CD4-positive, alpha-beta T cell treated with Interferon alpha-2 for 1 hour (primary cell): ENCODE results near the gene SENP6.
A peak's percentile ranks its signal among the peaks of the same experiment; 100 is the strongest.
"Not testable (repeated sequence)": the region's sequence is repeated elsewhere in the genome, so short reads cannot be mapped to it uniquely, and the experiment has no call there.

Experiments
- DNase-seq, 2 donors: peaks; one replicate each; pipeline ENCODE4 v3.0.0-alpha.2; 2020 to 2022

Gene SENP6

GRCh38 chr6:75601304-75602245 is at the start of gene SENP6:
Gene SENP6 (plus strand): TSS chr6:75601880. CDS start chr6:75602525, 645 bp downstream.
- DNase-seq, result peak; percentile 73 to 83

GRCh38 chr6:75556240-75556639 is 45.4 kb upstream of the SENP6 start:
- DNase-seq, result no peak

- no peak for DNase-seq
These were observed 44.6 kb upstream of the SENP6 start for GRCh38 chr6:75557068-75557467.

- peak in 1 of 2 donors; percentile 34 for DNase-seq
These were observed 38.6 kb upstream of the SENP6 start for GRCh38 chr6:75563032-75563431.

GRCh38 chr6:75566137-75566767 is 35.4 kb upstream of the SENP6 start:
- DNase-seq, result no peak

GRCh38 chr6:75568100-75568499 is 33.6 kb upstream of the SENP6 start:
- DNase-seq, result no peak

- no peak for DNase-seq
These were observed 32.7 kb upstream of the SENP6 start for GRCh38 chr6:75568965-75569364.

GRCh38 chr6:75570671-75571070 is 31.0 kb upstream of the SENP6 start:
- DNase-seq, result not testable (repeated sequence)

GRCh38 chr6:75572072-75572471 is 29.6 kb upstream of the SENP6 start:
- no peak for DNase-seq

- DNase-seq, result no peak
These were observed 21.7 kb upstream of the SENP6 start for GRCh38 chr6:75579951-75580350.

- DNase-seq, result no peak
These were observed 20.4 kb upstream of the SENP6 start for GRCh38 chr6:75581231-75581630.

- DNase-seq, result not testable (repeated sequence)
These were observed 17.1 kb upstream of the SENP6 start for GRCh38 chr6:75584552-75584951.

GRCh38 chr6:75588948-75589347 is 12.7 kb upstream of the SENP6 start:
- no peak for DNase-seq

GRCh38 chr6:75590370-75590769 is 11.3 kb upstream of the SENP6 start:
- no peak for DNase-seq

GRCh38 chr6:75596380-75596779 is 5.3 kb upstream of the SENP6 start:
- not testable (repeated sequence) for DNase-seq

GRCh38 chr6:75600768-75601167 is 912 bp upstream of the SENP6 start:
- DNase-seq, result no peak

- DNase-seq, result peak; percentile 42 to 65
These were observed 796 bp downstream of the SENP6 start for GRCh38 chr6:75602246-75603105.

- no peak for DNase-seq
These were observed 1.4 kb downstream of the SENP6 start for GRCh38 chr6:75603106-75603420.

GRCh38 chr6:75604294-75604693 is 2.6 kb downstream of the SENP6 start:
- DNase-seq, result no peak

- DNase-seq, result no peak
These were observed 4.0 kb downstream of the SENP6 start for GRCh38 chr6:75605635-75606034.

- DNase-seq, result no peak
These were observed 6.6 kb downstream of the SENP6 start for GRCh38 chr6:75608304-75608703.

- no peak for DNase-seq
These were observed 7.4 kb downstream of the SENP6 start for GRCh38 chr6:75608956-75609533.
